NB4 (cell line): ENCODE data around the gene ACTL7B.

Experiments used
- CTCF ChIP-seq: IDR thresholded peaks from one replicate; pipeline ENCODE4 v1.5.1; 2012; ENCODE audit warnings: low read depth, low read length
- POLR2A ChIP-seq: IDR thresholded peaks from 2 replicates; pipeline ENCODE4 v1.6.1; 2011; ENCODE audit warnings: mild to moderate bottlenecking; ENCODE audit not compliant: insufficient read length; ENCODE audit errors: extremely low read depth

DNA sequence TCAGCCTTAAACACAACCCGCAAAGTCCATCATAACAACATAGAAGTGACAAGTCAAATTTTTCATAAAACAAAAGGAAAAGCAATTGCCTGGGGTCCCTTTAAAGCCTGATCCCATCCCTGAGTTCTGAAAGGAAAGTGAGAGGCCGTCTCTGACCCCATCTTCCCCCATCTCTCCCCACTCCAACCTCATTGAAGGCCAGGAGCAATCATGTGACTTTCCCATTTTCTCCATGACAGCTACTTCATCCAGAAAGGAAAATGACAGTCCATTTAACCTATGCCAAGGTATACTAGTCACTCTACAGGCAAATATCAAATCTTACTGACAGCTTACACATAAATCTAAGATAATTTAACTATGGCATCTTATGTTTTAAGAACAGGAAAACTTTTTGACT is 21.7 kb upstream of the ACTL7B start:
- TF ChIP-seq CTCF (no peak), POLR2A (no peak)
